ENCODE measurements around the gene IL32. TPM values are rescaled to one million over a fixed set of nuclear protein-coding genes. Genes with fewer than 3 reads are reported as not detected.

Gene IL32
- total and polyA plus RNA-seq, 2 experiments from 2014 or later, result 2.3 to 6.1 TPM

DNA sequence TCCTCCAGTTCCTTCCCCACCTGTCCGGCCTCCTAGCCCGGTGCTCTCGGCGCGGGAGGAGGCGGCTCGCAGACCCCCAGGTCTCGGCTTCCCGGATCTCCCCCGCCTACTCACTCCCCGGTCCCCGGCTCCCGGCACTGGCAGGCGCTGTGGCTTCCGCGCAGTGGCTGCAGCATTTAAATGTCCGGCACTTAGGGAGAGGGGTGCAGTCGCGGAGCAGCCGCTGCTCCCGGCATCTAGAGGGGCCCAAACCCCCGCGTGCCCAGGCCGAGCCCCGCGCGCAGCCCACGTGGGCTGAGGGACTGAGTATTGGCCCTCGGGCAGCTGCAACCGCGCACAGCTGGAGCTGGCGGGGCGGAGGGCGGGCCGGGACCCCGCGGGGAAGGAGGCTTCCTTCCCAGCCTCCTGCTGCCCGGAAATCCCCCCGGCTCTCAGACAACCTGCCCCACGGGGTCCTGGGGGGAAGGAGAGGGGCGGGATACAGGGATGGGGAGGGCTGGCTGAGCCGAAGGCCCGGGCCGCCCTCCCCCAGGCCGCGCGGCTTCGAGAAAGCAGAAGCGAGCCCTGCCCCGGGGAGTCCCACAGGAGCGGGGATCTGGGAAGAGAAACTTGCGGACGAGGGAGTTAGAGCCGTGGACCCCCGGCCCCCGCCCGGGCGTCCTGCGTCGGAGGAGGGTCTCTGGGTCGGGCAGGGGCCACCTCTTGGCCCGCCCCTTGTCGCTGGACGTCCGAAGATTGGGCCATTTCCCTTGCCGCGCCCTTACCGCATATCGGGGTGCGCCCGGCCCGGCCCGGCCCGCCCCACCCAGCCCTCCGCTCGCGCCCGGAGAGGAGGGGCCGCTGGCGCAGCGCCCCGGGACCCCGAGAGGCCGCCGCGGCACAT, 19.4 kb upstream of the IL32 start, which contains the start of gene MMP25:
MMP25 (plus strand) TSS at position 804 of the 883 bp plus-strand sequence. CDS start 357 bp downstream, outside the sequence.
- Histone ChIP-seq H3K4me2 (peak within 1 kb of the TSS; percentile 96), H2AFZ (peak within 1 kb of the TSS; percentile 78), H4K20me1 (replicated peaks; ENCODE audit: insufficient read depth) (peaks cover 9% of the 10 kb centered on the region), H3K27me3 (ENCODE audit: insufficient read depth) (peaks cover 39% of the 10 kb centered on the region), H3K36me3 (ENCODE audit: insufficient read depth) (no peaks in the 10 kb centered on the region), H3K9me2 (ENCODE audit: insufficient read depth) (no peaks in the 10 kb centered on the region), H3K4me1 (ENCODE audit: insufficient read depth) (peaks cover 17% of the 10 kb centered on the region; the same call in 1 of the 2 replicates), H3K27ac (ENCODE audit: low read depth) (0 out of 2 replicates have a peak within 1 kb of the TSS, but pooled peaks have one; percentile 32), H3K79me2 (replicated peaks; ENCODE audit: insufficient read depth) (peaks cover 5% of the 10 kb centered on the region), H3F3A (replicated peaks; ENCODE audit: low read depth) (peaks cover 17% of the 10 kb centered on the region), H3K4me3 (peak within 1 kb of the TSS; percentile 94)
- no peak for TF ChIP-seq EZH2 (IDR thresholded peaks at IDR 0.05; ENCODE audit: low read depth, unreplicated experiment)
- TF ChIP-seq, protein P1, sequence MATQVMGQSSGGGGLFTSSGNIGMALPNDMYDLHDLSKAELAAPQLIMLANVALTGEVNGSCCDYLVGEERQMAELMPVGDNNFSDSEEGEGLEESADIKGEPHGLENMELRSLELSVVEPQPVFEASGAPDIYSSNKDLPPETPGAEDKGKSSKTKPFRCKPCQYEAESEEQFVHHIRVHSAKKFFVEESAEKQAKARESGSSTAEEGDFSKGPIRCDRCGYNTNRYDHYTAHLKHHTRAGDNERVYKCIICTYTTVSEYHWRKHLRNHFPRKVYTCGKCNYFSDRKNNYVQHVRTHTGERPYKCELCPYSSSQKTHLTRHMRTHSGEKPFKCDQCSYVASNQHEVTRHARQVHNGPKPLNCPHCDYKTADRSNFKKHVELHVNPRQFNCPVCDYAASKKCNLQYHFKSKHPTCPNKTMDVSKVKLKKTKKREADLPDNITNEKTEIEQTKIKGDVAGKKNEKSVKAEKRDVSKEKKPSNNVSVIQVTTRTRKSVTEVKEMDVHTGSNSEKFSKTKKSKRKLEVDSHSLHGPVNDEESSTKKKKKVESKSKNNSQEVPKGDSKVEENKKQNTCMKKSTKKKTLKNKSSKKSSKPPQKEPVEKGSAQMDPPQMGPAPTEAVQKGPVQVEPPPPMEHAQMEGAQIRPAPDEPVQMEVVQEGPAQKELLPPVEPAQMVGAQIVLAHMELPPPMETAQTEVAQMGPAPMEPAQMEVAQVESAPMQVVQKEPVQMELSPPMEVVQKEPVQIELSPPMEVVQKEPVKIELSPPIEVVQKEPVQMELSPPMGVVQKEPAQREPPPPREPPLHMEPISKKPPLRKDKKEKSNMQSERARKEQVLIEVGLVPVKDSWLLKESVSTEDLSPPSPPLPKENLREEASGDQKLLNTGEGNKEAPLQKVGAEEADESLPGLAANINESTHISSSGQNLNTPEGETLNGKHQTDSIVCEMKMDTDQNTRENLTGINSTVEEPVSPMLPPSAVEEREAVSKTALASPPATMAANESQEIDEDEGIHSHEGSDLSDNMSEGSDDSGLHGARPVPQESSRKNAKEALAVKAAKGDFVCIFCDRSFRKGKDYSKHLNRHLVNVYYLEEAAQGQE (IDR thresholded peaks at IDR 0.05; ENCODE audit: unreplicated experiment), result no peak
- peak; percentile 60; the same call in 1 of the 2 replicates for TF ChIP-seq POLR2AphosphoS5 (IDR thresholded peaks at IDR 0.05; ENCODE audit: low read depth)
- TF ChIP-seq, protein P2, sequence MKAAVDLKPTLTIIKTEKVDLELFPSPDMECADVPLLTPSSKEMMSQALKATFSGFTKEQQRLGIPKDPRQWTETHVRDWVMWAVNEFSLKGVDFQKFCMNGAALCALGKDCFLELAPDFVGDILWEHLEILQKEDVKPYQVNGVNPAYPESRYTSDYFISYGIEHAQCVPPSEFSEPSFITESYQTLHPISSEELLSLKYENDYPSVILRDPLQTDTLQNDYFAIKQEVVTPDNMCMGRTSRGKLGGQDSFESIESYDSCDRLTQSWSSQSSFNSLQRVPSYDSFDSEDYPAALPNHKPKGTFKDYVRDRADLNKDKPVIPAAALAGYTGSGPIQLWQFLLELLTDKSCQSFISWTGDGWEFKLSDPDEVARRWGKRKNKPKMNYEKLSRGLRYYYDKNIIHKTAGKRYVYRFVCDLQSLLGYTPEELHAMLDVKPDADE (IDR thresholded peaks at IDR 0.05), result peak; percentile 34; the same call in 1 of the 2 replicates
- TF ChIP-seq EZH2phosphoT487 (IDR thresholded peaks at IDR 0.05; ENCODE audit: unreplicated experiment), result no peak
- H3K4me1 Mint-ChIP-seq, result peaks cover 15% of the 10 kb centered on the region
- peak within 1 kb of the TSS; percentile 84 for H3K4me3 Mint-ChIP-seq
- peak; percentile 58 for ATAC-seq
- H3K9me3 Mint-ChIP-seq, result peaks cover 7% of the 10 kb centered on the region; the same call in 2 of the 3 replicates
- peaks cover 29% of the 10 kb centered on the region for H3K27me3 Mint-ChIP-seq (ENCODE audit: insufficient read depth, low read depth, poor library complexity)
- peak within 1 kb of the TSS; percentile 85; the same call in 1 of the 2 replicates for H3K27ac Mint-ChIP-seq
- peaks cover 31% of the 10 kb centered on the region for H3K36me3 Mint-ChIP-seq (ENCODE audit: low read depth)
- peak; percentile 71 for DNase-seq (ENCODE audit: low spot score)

DNA sequence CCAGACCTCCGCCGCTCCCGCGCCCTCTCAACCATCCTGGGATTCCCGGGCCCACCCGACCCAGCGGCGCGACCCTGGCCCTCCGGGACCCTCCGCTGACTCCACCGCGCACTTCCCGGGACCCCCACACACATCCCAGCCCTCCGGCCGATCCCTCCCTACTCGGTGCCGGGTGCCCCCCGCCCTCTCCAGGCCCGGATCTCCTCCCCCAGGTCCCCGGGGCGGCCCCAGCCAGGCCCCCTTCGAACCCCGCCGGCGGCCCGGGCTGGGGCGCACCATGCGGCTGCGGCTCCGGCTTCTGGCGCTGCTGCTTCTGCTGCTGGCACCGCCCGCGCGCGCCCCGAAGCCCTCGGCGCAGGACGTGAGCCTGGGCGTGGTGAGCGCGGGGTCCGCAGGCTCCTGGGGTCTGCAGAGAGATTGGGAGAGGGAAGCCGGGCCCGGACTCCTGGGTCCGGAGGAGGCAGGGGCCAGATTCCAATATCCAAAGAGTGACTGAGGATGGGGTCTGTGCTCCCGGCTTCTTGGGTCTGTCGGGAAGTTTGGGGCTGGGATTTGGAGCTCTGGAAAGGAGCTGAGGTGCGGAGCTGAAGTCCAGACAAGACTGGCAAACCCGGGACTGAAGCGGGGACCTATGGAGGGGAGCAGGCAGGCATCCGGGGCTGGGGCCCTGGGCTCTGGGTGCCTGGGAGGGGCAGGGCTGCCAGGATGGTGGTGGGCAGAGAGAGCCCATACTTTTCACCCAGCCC, 18.6 kb upstream of the IL32 start:
- Histone ChIP-seq H3K4me2 (peak overlapping the region; percentile 96), H3K9me2 (ENCODE audit: insufficient read depth) (no peaks in the 10 kb centered on the region), H3K4me1 (ENCODE audit: insufficient read depth) (peaks cover 17% of the 10 kb centered on the region; the same call in 1 of the 2 replicates), H3K36me3 (ENCODE audit: insufficient read depth) (no peaks in the 10 kb centered on the region), H2AFZ (no peak overlapping the region), H4K20me1 (replicated peaks; ENCODE audit: insufficient read depth) (peaks cover 10% of the 10 kb centered on the region), H3F3A (replicated peaks; ENCODE audit: low read depth) (peaks cover 17% of the 10 kb centered on the region), H3K27me3 (ENCODE audit: insufficient read depth) (peaks cover 39% of the 10 kb centered on the region), H3K79me2 (replicated peaks; ENCODE audit: insufficient read depth) (peaks cover 5% of the 10 kb centered on the region), H3K4me3 (peak overlapping the region; percentile 94), H3K27ac (ENCODE audit: low read depth) (no peak overlapping the region)
- peaks cover 19% of the 10 kb centered on the region for H3K4me1 Mint-ChIP-seq
- H3K36me3 Mint-ChIP-seq (ENCODE audit: low read depth), result peaks cover 38% of the 10 kb centered on the region
- H3K9me3 Mint-ChIP-seq, result peaks cover 7% of the 10 kb centered on the region; the same call in 2 of the 3 replicates
- ATAC-seq (peak; percentile 53), DNase-seq (ENCODE audit: low spot score) (peak; percentile 80)
- peak overlapping the region; percentile 82 for H3K4me3 Mint-ChIP-seq
- no peak overlapping the region for H3K27ac Mint-ChIP-seq
- peaks cover 29% of the 10 kb centered on the region for H3K27me3 Mint-ChIP-seq (ENCODE audit: insufficient read depth, low read depth, poor library complexity)
- TF ChIP-seq JUNB (IDR thresholded peaks at IDR 0.05; ENCODE audit: unreplicated experiment) (no peak), ZNF331 (CRISPR knock-in tag; IDR thresholded peaks at IDR 0.05; ENCODE audit: low read depth) (no peak), POLR2AphosphoS5 (IDR thresholded peaks at IDR 0.05; ENCODE audit: low read depth) (no peak; the same call in 1 of the 2 replicates), EZH2 (IDR thresholded peaks at IDR 0.05; ENCODE audit: low read depth, unreplicated experiment) (no peak)
- TF ChIP-seq, protein P1 (IDR thresholded peaks at IDR 0.05; ENCODE audit: unreplicated experiment), result no peak
- TF ChIP-seq, protein P2 (IDR thresholded peaks at IDR 0.05), result no peak

All from GM23338 (cell line).